Measurements from ENCODE around the gene MTA1.

Gene MTA1

DNA sequence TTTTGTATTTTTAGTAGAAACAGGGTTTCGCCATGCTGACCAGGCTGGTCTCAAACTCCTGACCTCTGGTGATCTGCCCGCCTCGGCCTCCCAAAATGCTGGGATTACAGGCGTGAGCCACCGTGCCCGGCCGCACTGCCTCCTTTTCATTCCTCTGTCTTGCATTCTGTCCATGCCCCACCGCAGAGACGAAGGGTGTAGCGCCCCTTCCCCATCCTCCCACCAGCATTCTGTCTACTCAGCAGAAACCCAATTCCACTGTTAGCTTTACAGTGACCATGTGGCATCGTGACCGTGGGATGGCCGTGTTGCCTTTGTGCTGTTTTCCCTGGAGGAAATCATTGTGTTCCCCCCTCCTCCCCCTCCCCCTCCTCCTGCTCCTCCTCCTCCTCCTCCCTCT is 11.0 kb upstream of the MTA1 start:
- DNase-seq, result no peak

DNA sequence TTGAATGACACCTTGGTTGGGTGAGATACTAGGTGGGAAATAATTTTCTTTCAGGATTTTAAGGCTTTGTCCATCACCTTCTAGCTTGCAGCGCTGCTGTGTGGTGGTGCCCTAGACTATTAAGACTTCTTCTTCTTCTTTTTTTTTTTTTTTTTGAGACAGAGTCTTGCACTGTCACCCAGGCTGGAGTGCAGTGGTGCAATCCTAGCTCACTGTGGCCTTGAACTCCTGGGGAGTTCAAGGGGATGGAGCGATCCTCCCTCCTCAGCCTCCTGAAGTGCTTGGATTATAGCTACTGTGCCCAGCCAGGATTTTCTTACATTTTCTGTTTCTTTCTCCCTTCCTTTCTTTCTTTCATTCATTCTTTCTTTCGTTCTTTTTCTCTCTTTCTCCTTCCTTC is 10.3 kb upstream of the MTA1 start:
- DNase-seq, result no peak

DNA sequence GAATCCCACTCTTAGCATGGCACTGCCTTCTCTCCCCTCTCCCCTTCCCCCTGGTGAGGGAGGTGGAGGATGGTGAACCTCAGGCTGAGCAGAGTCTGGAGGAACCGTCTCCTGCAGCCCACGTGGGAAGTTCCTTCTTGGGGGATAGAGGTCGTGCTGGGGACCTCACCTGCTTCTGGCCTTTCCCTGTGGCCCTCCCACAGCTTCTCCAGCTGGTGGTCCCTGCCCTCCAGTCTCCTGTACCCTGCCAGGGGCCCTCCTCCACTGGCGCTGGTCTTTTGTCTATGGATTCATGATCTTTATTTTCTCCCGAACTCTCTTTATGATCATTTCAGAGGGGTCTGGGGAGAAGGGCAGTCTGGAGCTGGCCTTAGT is 9.0 kb upstream of the MTA1 start:
- no peak for DNase-seq

DNA sequence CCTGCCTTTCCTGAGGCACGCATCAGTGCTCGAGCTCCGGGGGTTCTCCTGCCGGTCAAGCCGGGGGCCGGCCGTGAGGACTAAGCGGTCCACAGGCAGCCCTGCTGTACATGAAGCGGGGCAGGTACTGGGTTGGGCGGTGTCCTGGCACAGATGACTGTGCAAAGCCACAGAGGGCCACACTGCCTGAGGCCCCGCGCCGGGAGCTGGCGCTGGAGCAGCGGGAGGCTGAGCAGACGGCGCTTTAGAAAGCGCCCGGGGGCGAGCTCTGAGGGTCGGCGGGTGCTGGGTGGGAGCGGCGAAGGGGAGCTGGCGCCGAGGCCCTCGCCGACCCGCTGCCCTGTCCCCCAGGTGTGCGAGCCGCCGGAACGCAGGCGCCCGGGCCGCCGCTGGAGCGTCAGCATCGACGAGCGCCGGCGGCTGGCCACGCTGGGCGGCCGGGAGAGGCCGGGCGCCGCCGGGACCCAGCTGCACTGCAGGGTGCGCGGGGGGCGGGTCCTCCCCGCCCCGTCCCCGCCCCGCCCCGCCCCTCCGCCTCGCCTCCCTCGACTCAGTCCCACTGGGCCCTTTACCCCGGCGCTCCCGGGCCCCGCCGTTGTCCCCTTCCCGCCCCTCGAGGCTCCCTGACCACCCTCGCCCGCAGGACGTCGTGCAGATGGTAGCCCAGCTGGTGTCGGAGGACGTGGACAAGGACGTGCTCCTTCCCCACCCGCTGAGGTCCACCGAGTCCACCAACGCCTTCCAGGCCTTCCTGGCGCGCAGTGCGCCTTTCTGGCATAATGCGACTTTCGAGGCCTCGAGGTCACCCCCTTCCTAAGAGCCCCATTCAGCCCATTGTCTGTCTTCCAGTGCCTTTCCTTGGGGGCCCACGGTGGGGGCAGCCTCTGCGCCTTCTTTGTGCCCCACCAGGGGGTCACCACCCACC is 8.3 kb upstream of the MTA1 start:
- DNase-seq, result peak; percentile 77

DNA sequence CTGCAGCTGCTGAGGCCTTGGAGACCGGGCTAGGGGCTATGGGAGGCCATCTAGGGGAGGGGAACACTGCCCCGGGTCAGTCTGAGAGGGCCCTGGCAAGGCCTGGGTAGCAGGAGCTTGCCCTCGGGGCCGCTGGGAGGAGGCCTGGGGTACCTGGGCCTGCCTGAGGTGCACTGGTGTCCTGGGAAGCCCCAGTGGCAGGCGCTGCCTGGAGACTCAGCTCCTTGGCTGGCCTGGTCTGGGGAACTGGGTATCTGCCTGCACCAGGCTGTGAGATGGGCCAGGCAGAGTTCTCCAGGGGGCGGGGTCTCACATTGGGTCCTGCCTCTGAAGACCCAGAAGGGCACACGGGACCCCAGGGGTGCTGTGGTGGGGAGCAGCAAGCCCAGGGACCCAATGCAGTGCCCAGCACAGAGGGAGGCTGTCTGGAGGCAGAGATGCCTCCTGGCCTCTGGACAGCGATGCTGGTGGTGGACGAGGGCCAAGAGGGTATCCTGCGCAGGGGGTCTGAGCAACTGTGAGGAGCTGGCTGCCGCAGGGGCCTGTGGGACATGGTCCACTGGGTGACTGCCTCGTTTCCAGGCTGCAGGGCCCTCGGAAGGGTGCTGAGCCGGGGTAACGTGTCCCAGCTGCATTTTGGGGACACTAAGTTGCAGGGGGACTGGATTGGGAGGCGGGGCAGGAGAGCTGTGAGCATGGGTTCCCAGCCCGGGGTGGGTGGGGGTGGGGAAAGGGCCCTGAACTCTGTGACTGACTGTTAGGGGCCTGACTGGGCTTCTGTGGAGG is 7.4 kb upstream of the MTA1 start:
- no peak for DNase-seq

DNA sequence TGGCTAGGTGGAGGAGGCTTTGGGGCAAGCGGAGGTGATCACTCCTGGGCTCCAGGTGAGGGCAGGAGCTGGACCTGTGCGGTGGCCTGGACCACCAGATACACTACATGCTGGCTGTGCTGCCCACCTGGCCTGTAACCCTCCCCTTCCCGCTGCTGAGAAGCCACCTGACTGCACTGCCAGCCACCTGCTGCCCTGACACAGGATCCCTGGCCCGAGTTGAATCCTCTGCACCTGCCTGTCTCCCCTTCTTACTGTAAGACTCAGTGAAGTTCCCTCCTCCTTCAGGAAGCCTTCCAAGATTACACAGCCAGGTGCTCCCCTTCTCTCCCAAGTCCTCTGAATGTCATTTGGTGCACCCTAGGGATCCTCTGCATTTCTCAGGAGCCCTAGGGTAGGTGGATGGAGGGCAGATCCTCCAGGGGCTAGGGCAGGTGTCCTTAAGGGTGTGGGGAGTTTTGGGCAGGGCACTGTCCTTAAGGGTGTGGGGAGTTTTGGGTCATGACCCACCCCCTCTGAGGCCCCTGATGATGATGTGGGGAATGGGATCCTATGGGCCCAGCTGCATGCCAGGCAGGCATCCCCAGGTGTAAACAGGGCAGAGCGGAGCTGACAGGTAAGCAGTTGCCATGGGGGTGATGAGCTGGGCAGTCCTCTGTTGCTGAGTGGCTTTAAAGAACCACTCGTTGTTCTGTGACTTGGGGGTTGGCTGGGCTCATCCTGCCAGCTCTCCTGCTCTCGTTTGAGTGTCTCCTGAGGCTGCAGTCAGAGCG is 6.7 kb upstream of the MTA1 start:
- DNase-seq, result no peak

DNA sequence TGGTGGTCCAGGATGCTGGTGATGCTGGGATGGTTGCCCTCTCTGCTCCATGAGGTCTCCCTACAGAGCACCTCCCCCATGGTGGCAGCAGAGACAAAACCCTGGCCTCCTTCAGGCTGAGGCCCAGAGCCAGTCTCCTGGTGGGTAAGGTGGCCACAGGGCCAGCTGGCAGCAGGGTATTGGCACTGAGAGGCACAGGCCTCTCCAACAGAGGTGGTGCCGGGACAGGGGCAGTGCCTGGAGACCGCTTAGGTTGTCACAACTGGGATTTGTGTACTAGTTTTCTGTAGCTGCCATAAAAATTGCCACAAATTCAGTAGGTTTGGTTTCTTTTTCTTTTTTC is 6.1 kb upstream of the MTA1 start:
- DNase-seq, result no peak

DNA sequence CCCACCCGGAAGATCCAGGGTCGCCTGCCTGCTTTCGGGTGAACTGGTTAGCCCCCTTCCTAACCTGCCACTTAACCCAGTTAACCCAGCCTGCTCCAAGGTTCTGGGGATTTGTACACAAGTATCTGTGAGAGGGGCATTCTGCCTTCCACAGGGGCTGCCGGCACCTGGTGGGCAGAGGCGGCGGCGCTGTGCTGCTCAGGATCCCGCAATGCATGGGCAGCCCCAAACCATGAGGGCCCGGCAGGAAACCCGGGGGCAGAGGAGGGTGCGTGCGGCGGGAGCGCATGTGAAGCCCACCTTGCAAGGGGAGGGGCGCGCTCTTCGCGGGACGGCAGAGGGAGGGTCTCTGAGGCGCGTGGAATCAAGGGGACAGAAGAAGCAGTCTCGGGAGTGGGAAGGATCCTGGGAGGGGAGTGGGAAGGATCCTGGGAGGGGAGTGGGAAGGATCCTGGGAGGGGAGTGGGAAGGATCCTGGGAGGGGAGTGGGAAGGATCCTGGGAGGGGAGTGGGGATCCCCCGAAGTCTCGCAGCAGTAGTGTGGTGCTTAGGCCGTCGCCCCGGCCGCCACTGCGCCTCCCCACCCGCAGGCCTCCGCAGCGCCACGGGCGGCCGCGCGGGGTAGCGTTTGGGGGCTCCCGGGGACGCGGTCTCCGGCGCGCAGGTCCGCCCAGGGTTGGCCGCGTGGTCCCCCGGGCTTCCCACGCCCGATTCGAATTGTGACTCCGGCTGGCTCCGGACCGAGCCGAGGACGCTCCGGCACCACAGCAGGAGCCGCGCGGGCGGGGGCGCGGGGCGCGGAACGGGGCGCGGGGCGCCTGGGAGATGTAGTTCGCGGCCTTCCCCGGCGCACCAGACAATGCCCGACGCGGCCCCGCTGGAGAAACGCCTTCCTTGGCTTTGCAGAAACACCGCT is 4.9 kb upstream of the MTA1 start:
- DNase-seq, result peak; percentile 86

DNA sequence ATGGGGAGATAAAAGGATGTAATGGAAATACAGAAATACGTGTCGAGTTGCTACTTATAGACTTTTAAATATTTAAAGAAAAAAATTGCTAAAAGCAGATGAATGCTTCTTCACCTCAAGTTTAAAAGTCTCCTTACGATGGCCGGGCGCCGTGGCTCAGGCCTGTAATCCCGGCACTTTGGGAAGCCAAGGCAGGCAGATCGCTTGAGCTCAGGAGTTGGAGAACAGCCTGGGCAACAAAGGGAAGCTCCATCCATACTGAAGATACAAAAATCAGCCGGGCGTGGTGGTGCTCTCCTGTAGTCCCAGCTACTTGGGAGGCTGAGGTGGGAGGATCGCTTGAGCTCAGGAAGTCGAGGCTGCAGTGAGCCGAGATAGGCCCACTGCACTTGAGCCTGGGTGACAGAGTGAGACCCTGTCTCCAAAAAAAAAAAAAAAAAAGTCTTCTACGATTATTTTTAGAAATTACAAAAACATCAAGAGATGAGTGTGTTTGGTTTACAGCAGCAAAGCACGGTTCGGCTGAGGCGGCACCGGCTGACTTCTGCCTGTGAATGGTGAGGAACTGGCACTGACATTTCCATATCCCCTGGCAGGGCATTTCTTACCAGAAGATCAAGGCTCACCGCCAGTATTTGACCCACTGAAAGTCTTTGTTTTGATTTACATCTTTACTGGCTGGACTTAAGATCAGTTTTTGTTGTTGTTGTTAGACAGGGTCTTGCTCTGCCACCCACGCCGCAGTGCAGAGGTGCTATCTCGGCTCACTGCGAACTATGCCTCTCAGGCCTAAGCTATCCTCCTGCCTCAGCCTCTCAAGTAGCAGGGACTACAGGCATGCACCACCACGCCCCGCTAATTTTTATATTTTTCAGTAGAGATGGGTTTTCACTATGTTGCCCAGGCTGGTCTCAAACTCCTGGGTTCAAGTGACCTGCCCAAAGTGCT is 3.9 kb upstream of the MTA1 start:
- DNase-seq, result no peak

DNA sequence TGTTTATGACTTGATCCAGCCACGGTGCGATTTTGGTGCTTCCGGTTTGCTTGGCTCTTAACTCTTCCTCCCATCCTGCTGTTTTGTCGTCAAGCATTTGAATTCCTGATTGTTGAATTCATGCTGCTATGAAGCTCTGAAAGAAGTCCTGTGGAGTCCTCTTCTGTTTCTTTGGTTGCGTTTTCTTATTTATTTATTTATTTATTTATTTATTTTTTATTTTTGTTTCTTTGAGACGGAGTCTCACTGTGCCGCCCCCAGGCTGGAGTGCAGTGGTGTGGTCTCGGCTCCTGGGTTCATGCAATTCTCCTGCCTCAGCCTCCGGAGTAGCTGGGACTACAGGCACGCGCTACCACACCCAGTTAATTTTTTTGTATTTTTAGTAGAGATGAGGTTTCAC is 3.0 kb upstream of the MTA1 start:
- DNase-seq, result no peak

DNA sequence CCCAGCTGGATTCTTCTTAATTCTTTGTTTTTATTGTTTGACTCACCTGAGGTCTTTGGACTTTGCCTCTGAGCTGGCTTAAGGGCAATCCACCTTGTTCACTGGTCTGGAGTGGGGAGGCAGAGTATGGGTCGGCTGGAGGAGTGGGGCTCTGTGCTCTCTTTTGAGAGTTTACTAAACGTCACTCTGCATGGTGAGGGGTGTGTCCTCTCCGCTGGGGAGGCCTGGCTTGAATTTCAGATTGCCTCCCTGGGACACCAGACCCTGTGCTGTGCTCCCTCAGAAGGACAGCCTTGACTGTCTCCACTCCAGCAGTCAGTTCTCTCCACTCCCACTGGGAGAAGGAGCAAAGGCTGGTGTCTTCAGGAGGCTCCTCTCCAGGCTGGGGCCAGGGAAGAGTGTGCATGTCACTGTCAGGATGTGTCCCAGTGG is 1.9 kb upstream of the MTA1 start:
- DNase-seq, result no peak

DNA sequence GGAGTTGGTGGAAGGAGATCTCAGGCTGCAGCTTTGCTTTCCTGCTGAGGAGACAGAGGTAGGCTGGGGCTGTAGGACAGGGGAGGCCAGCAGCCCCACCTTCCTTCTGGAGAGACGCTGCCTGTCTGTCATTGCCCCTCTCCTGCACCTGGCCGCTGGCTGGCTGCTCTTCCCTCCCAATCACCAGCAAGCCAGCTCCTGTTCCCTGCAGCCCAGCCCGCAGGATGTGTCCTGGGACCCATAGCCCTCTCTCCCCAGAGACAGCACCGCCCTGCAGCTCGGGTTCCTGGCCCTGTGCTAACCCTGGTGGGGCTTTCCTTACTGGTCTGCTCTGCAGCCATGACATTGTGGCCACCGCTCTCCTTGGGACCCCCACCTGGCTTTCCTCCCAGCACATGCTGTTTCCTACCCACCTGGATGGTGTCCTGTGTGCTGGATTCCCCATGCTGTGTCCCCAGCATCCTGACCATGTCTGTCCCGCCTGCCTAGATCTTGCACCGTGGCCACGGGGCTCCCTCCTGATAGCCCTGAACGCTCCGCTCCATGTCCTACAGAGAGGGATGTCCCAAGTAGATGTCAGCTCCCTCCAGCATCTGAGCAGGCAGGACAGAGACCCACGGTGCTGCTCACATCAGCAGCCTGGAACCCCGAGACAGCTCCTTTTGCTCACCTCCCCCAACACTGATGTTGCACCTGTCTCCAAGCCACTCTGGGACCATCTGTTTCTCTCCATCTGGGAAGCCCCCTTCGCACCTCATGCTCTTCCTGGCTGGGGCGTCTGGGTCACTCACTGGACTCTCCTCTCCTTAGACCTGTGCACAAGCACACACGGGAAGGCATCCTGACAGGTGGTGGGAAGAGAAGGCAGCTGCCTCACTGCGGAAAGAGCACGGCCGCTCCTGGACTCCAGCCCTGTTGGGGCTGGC is 1.1 kb upstream of the MTA1 start:
- DNase-seq, result no peak

DNA sequence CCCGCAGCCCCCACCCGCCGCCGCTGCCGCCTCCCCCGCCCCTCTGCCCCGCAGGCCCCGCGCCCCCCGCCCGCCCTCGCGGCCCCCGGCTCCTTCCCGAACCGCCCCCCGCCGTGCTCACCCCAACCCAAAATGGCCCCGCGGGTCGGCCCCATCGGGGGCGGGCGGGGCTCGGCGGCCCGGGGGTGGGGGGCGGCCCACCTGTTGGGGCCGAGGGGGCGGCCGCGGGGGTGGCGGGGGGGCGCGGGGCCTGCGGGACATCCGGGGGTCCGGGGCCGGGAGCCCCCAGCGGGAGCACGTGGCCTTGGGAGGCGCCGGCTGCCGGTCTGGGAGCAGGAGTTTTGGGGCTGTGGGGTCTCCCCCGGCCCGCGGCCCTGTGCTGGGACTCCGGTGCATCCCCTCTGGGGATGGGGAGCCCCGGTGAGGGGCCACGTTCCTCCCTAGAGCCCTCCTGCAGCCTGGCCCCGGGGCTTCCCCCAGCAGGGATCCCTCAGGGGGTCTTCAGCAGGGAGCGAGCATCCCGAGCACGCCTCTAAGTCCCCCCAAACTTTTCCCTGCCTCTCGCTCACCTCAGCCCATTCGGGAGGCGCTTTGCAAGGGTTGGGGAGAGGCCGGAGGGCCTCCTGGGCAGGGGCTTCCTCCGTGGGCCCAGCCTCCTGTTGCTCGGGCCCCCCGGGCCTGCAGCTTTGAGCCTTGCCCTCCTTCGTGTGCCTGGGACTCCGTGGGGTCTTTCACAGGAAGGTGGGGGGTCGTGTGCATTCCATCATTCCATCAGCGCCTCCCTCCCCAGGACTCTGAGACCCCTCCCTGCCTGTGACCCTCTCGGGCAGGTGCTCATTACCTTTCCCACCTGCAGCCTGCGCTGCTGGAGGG is 710 bp downstream of the MTA1 start:
- DNase-seq, result peak; percentile 40

DNA sequence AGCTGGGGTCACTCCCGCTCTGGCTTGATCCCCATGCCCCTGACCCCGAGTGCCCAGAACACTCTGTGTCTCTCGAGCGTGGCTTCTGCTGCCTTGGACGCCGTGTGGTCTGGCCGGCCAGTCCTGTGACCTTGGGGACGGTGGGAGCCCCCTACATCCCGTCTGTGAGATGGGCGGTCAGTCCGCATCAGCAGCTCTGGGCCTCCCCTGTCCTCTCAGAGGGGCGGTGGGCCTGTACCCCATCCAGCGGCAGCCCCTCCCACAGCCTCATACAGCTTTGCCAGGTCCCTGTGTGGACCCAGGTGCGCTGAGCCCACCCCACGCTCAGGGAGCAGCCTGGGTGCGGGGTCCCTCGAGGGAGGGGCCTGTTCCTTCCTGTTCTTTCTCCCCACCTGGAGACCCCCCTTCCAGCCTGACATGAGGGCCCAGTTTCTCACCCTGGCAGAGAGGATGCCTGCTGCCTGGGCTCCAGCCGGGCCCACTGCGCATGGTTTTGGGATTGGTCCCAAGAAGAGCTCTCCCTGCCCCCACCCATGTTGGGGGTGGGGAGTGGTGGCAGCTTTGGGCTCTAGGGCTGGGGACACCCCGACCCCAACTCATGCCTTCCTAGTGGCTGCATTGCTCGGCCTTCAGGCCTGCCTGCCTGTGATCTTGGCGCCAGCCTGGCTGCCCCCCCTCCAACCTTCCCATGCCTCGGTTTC is 1.5 kb downstream of the MTA1 start:
- no peak for DNase-seq

DNA sequence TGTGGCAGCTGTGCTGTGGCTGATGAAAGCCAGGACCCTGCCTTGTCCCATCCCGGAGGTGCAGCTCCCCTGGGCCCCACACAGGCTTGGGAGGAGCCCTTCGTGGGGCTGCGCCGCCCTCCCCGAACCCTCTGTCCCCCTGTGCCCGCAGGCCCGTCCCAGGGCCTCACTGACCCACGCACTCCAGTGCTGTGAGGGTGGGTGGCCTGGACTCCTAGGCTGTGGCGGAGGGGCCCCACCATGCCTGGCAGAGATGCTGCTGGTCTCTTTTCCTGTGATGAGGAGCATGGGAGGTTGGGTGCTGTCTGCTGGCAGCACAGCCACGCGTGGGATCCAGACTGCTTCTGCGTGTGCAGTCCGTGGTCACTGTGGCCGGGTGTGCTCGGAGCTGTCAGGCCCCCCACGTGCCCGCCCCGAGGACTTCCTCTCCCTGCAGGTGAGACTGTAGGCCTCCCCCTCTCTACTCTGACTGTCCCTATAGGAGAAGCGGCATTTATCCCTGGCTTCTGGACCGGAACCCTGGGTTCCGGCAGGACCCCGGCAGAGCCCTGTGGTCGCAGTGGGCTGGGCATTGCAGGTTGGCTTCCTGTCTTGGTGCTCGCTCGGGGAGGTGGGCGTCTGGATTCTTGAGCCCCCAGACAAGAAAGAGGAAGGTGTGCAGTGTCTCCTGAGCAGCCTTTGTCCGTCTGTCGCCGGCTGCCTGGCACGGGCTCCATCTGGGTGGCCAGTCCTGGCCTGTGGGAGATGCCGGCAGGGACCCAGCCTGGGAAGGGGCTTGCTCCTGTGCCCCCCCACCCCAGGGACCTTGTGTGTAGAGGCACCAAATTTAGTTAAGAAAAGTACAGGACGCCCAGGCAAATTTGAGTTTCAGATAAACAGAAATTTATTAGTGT is 2.3 kb downstream of the MTA1 start:
- no peak for DNase-seq

DNA sequence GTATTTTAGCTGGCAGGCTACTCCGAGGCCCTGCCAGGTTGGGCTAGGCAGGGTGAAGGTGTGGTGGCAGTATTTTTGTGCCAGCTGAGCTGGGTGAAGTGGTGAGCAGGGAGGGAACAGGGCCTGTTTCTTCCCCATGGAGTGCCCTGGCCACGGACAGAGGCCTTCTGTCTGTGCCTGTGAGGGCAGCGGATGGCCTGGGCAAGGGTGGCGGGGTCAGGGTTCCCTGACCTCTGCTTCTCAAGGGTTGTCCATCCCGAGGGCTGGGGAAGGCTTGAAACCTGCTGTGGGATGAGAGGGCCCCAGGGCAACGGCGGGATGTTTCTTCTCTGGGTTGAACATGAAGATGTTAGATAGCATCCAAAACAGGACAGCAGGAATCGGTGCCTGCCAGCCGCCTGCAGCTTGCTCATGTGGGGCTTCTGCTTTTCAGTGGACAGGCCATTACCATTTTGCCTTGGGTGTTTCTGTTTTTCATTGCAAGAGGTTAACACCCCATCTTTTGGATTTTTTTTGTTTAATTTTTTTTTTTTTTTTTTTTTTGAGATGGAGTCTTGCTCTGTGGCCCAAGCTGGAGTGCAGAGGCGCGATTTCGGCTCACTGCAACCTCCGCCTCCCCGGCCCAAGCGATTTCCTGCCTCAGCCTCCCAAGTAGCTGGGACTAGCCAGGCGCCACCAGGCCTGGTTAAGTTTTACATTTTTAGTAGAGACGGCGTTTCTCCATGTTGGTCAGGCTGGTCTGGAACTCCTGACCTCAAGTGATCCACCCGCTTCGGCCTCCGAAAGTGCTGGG is 3.3 kb downstream of the MTA1 start:
- no peak for DNase-seq
